ENCODE results near the gene TFF1. TPM values are rescaled to one million over a fixed set of nuclear protein-coding genes. Genes with fewer than 3 reads are reported as not detected.

TFF1 gene
- total RNA-seq, 1 experiment from 2014 or later, result not detected

DNA sequence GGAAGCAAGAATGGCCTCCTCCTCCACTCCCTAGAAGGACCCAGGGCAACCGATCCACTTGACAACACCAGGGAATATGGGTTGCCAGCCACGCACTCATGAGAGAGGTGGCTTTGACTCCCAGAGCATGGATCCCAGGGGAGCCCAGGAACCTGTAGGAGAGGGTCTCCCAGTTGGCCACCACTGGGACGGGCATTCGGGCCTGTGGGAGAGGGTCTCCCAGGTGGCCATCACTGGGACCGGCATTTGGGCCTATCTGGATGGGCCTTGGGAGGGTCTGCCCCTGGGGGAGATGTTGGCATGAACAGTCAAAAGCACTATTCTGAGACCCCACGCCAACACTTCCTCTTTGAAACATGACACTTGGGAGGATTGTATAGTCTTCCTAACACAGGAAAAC, 565 bp downstream of the TFF1 start:
- no peak for DNase-seq (ENCODE audit: low read depth)

GRCh38 chr21:42364304-42364865, 1.9 kb downstream of the TFF1 start:
- DNase-seq (ENCODE audit: low read depth), result no peak

DNA sequence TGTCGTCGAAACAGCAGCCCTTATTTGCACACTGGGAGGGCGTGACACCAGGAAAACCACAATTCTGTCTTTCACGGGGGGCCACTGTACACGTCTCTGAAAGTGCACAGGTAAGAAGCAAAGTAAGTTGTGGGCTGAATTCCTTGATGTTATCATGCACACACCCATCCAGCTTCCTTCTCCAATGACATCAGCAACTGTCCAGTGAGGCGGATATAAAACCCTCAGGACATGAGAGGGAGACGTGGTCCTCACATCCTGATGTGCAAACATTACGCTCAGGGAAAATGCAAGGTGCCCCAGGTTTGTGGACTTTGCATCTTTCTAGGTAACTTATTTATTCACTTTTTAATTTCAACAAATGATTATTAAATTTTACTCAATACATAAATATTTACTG, 3.0 kb downstream of the TFF1 start:
- DNase-seq (ENCODE audit: low read depth), result no peak

GRCh38 chr21:42362700-42363099, 3.6 kb downstream of the TFF1 start:
- DNase-seq (ENCODE audit: low read depth), result no peak

- no peak for DNase-seq (ENCODE audit: low read depth)
These were observed 4.1 kb downstream of the TFF1 start for GRCh38 chr21:42362198-42362597.

DNA sequence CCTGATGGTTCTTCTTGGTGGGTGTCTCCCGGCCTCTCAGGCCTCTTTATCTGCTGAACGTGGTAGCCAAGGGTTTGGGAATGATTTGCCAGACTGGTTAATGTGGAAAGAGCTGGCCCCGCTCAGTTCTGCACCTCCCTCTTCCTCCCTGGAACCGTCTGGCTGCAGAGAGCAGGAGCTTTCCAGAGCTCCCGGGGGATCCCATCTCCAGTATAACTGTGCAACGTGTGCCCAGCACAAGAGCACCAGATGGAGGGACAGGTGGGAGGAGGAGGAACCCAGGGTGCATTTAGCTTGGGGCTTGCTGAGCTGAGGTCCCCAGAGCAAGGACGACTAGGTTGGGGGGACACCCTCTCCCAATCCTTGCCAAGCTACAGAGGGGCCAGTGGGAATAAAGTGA, 5.0 kb downstream of the TFF1 start:
- no peak for DNase-seq (ENCODE audit: low read depth)

DNA sequence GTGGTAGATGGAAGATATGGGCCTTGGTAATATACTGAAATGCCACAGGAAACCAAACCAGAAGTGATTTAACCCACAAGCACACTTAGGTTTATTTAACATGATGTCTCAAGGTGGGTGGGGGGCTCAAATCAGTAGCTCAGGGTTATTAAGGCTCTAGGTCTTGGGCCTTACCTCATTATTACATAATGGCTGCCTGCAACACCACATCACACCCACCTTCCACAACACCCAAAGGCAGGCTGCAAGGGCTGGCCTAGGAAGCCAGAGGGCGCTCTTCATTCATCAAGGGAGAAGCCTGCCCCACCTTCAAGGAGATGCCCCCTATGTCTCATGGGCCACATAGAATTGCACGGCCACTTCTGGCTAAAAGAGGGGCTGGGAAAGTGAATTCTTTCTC, 6.0 kb downstream of the TFF1 start:
- DNase-seq (ENCODE audit: low read depth), result no peak

GRCh38 chr21:42358937-42359336, 7.4 kb downstream of the TFF1 start:
- peak; percentile 36 for DNase-seq (ENCODE audit: low read depth)

DNA sequence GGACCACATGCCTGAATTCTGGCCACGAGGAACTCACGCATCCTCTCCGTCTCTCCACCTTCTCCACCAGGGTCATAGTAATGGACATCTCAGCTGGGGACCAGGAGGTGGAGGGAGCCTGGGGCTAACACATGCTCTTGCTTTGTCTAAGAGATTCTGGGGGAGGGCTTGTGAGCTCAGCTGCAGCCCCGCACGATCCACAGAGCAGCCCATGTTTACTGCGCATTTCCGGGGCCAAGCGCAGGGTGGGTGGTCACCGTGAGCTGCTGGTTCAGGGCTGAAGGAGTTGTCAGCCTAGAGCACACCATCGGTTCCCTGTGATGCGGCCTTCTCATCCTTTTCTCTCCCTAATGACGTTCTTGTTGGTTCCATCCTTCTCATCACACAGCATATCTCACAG, 8.1 kb downstream of the TFF1 start:
- DNase-seq (ENCODE audit: low read depth), result no peak

- DNase-seq (ENCODE audit: low read depth), result no peak
These were observed 9.0 kb downstream of the TFF1 start for GRCh38 chr21:42357307-42357706.

GRCh38 chr21:42356650-42357049, 9.7 kb downstream of the TFF1 start:
- no peak for DNase-seq (ENCODE audit: low read depth)

GRCh38 chr21:42356046-42356445, 10.3 kb downstream of the TFF1 start:
- no peak for DNase-seq (ENCODE audit: low read depth)

GRCh38 chr21:42353623-42354022, 12.7 kb downstream of the TFF1 start:
- no peak for DNase-seq (ENCODE audit: low read depth)

DNA sequence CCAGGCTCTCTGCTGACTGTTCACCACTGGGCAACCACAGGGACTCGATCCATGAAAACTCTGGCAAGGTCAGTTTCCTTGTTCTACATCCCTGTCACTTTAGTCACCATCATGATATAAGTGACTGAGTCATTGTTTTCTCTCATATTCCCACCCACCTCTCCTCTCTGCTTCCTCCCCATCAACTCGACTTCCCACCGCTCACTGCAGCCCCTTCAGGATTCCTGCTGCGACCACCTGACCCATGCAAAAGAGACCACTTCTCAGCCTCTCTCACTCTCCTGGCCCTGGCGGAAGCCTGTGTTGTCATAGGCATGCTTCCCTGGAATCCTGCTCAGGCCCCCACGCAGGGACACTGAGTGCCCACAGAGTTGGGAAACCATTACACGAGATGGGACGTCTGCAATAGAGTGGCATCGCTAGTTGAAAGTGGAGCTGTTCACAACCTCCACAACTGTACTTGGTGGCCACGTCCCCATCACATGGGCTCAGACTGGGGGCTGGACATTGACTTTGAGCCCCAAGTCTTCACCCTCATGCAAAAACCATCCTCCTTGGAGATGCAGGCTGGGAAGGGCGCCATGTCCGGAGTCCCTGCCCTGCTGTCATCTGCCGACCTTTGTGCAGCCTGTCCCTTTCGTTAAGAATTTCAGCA, 13.8 kb downstream of the TFF1 start:
- DNase-seq (ENCODE audit: low read depth), result peak; percentile 5

GRCh38 chr21:42351626-42352440, 14.5 kb downstream of the TFF1 start:
- no peak for DNase-seq (ENCODE audit: low read depth)

- no peak for DNase-seq (ENCODE audit: low read depth)
These were observed 15.4 kb downstream of the TFF1 start, which contains the start of gene TFF2 for GRCh38 chr21:42350927-42351426. Gene TFF2, minus strand, starts transcription at chr21:42350994. Its CDS starts 37 bp downstream, at chr21:42350957.

- DNase-seq (ENCODE audit: low read depth), result no peak
These were observed 15.9 kb downstream of the TFF1 start for GRCh38 chr21:42350318-42350910.

DNA sequence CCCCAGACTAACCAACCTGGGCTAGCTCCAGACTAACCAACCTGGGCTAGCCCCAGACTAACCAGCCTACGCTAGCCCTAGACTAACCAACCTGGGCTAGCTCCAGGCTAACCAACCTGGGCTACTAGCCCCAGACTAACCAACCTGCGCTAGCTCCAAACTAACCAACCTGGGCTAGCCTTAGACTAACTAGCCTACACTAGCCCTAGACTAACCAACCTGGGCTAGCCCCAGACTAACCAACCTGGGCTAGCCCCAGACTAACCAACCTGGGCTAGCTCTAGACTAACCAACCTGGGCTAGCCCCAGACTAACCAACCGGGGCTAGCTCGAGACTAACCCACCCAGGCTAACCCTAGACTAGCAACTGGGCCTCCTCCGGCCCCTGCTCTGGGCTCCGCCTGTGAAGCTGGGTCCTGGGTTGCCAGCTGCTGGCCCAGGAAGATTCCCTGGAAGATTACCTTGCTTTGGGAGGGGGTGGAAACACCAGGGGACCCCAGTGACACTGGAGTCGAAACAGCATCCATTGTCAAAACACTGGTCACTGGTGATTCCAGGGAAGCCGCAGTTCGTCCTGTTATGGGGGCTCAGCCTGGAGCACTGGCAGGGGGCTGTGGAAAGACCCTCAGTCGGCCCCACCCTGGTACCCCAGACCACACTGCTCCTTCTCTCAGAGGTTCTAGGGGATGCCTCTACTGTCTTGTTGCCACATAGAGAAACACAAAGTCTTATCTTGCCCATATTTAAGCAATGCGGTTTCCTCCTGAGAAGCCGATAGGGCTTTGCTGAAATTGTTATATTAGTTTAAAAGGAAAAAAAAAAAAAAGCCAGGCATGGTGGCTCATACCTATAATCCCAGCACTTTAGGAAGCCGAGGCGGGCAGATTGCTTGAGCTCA, 16.7 kb downstream of the TFF1 start:
- DNase-seq (ENCODE audit: low read depth), result no peak

DNA sequence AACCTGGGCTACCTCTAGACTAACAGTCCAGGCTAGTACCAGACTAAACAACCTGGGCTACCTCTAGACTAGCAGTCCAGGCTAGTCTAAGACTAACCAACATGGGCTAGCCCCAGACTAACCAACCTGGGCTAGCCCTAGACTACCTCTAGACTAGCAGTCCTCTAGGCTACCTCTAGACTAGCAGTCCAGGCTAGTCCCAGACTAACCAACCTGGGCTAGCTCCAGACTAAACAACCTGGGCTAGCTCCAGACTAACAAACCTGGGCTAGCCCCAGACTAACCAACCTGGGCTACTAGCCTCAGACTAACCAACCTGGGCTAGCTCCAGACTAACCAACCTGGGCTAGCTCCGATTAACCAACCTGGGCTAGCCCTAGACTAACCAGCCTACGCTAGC, 17.6 kb downstream of the TFF1 start:
- DNase-seq (ENCODE audit: low read depth), result no peak

GRCh38 chr21:42347601-42348327, 18.6 kb downstream of the TFF1 start:
- DNase-seq (ENCODE audit: low read depth), result no peak
